Measurements from ENCODE around the gene TBC1D22A. TPM values are rescaled to one million over a fixed set of nuclear protein-coding genes. Genes with fewer than 3 reads are reported as not detected.

The TBC1D22A gene
- total RNA-seq, 1 donor, result 17.7 TPM

- H3K9me3 ChIP-seq (ENCODE audit: low read depth, low read length), result no peaks in the 10 kb centered on the region
- H3K27ac ChIP-seq (ENCODE audit: low read depth, low read length), result no peak overlapping the region
- no peak for DNase-seq (ENCODE audit: insufficient read length, low spot score, missing footprints)
- peaks cover 41% of the 10 kb centered on the region for H4K20me1 ChIP-seq (ENCODE audit: insufficient read depth, low read length)
- H2AFZ ChIP-seq (ENCODE audit: low read length), result no peak overlapping the region
- H3K4me2 ChIP-seq (ENCODE audit: insufficient read depth, low read length), result no peak overlapping the region
- H3K79me2 ChIP-seq (ENCODE audit: insufficient read depth, low read length), result peaks cover 70% of the 10 kb centered on the region
- no peaks in the 10 kb centered on the region for H3K36me3 ChIP-seq (ENCODE audit: insufficient read depth, low read length)
- H3K4me3 ChIP-seq (ENCODE audit: insufficient read depth, low read length), result no peak overlapping the region
- no peaks in the 10 kb centered on the region for H3K27me3 ChIP-seq (ENCODE audit: insufficient read depth, low read length)
- no peak for TF ChIP-seq CTCF (IDR thresholded peaks at IDR 0.05; ENCODE audit: extremely low read depth, low read depth, low read length)
- H3K4me1 ChIP-seq (ENCODE audit: insufficient read depth, low read length), result peaks cover 9% of the 10 kb centered on the region
Measured at GRCh38 chr22:46824344-46824909, 62.0 kb downstream of the TBC1D22A start.

GRCh38 chr22:46824980-46825544, 62.6 kb downstream of the TBC1D22A start:
- peaks cover 44% of the 10 kb centered on the region for H4K20me1 ChIP-seq (ENCODE audit: insufficient read depth, low read length)
- no peaks in the 10 kb centered on the region for H3K27me3 ChIP-seq (ENCODE audit: insufficient read depth, low read length)
- H3K36me3 ChIP-seq (ENCODE audit: insufficient read depth, low read length), result no peaks in the 10 kb centered on the region
- H3K9me3 ChIP-seq (ENCODE audit: low read depth, low read length), result no peaks in the 10 kb centered on the region
- no peak for TF ChIP-seq CTCF (IDR thresholded peaks at IDR 0.05; ENCODE audit: extremely low read depth, low read depth, low read length)
- H3K4me3 ChIP-seq (ENCODE audit: insufficient read depth, low read length), result no peak overlapping the region
- peaks cover 67% of the 10 kb centered on the region for H3K79me2 ChIP-seq (ENCODE audit: insufficient read depth, low read length)
- H3K4me1 ChIP-seq (ENCODE audit: insufficient read depth, low read length), result peaks cover 16% of the 10 kb centered on the region
- DNase-seq (ENCODE audit: insufficient read length, low spot score, missing footprints), result no peak
- H3K27ac ChIP-seq (ENCODE audit: low read depth, low read length), result no peak overlapping the region
- H3K4me2 ChIP-seq (ENCODE audit: insufficient read depth, low read length), result no peak overlapping the region
- no peak overlapping the region for H2AFZ ChIP-seq (ENCODE audit: low read length)

GRCh38 chr22:46826438-46827135, 64.1 kb downstream of the TBC1D22A start:
- Histone ChIP-seq H3K4me2 (ENCODE audit: insufficient read depth, low read length) (no peak overlapping the region), H3K4me1 (ENCODE audit: insufficient read depth, low read length) (peaks cover 28% of the 10 kb centered on the region), H4K20me1 (ENCODE audit: insufficient read depth, low read length) (peaks cover 54% of the 10 kb centered on the region), H3K27ac (ENCODE audit: low read depth, low read length) (no peak overlapping the region), H3K4me3 (ENCODE audit: insufficient read depth, low read length) (no peak overlapping the region), H3K27me3 (ENCODE audit: insufficient read depth, low read length) (no peaks in the 10 kb centered on the region), H3K36me3 (ENCODE audit: insufficient read depth, low read length) (no peaks in the 10 kb centered on the region), H3K79me2 (ENCODE audit: insufficient read depth, low read length) (peaks cover 61% of the 10 kb centered on the region), H2AFZ (ENCODE audit: low read length) (no peak overlapping the region), H3K9me3 (ENCODE audit: low read depth, low read length) (no peaks in the 10 kb centered on the region)
- no peak for TF ChIP-seq CTCF (IDR thresholded peaks at IDR 0.05; ENCODE audit: extremely low read depth, low read depth, low read length)
- no peak for DNase-seq (ENCODE audit: insufficient read length, low spot score, missing footprints)

GRCh38 chr22:46827136-46827780, 64.8 kb downstream of the TBC1D22A start:
- no peaks in the 10 kb centered on the region for H3K9me3 ChIP-seq (ENCODE audit: low read depth, low read length)
- H3K27ac ChIP-seq (ENCODE audit: low read depth, low read length), result no peak overlapping the region
- H3K36me3 ChIP-seq (ENCODE audit: insufficient read depth, low read length), result no peaks in the 10 kb centered on the region
- H3K27me3 ChIP-seq (ENCODE audit: insufficient read depth, low read length), result no peaks in the 10 kb centered on the region
- H2AFZ ChIP-seq (ENCODE audit: low read length), result no peak overlapping the region
- no peak for DNase-seq (ENCODE audit: insufficient read length, low spot score, missing footprints)
- H3K4me2 ChIP-seq (ENCODE audit: insufficient read depth, low read length), result no peak overlapping the region
- peaks cover 61% of the 10 kb centered on the region for H3K79me2 ChIP-seq (ENCODE audit: insufficient read depth, low read length)
- no peak for TF ChIP-seq CTCF (IDR thresholded peaks at IDR 0.05; ENCODE audit: extremely low read depth, low read depth, low read length)
- H3K4me3 ChIP-seq (ENCODE audit: insufficient read depth, low read length), result no peak overlapping the region
- H4K20me1 ChIP-seq (ENCODE audit: insufficient read depth, low read length), result peaks cover 58% of the 10 kb centered on the region
- H3K4me1 ChIP-seq (ENCODE audit: insufficient read depth, low read length), result peaks cover 28% of the 10 kb centered on the region

Measured in osteoblast (primary cell).